Measurements from ENCODE around the gene OR6S1. TPM values are rescaled to one million over a fixed set of nuclear protein-coding genes. Genes with fewer than 3 reads are reported as not detected.
"Not testable (repeated sequence)": the region's sequence is repeated elsewhere in the genome, so short reads cannot be mapped to it uniquely, and the experiment has no call there.

OR6S1 gene
- total and polyA plus RNA-seq, 2 experiments from 2014 or later: not detected

DNA sequence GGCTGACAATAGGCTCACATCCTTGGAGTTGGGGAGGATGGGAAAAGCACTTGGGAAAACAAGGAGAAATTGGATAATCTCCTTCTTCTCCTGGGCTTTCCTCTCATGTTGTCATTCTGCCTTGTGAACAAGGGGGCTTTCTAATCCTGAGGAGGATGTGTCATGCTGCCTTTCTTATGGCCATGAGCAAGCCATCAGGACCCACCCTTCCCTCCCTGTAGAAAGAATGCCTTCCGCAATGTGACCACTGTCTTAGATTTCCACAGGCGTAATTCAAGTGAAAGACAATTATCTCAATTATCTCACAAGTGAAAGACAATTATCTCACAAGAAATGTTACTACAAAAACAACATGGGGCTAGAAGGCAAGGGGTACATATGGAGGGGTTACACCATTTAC lies 3.0 kb upstream of the OR6S1 start:
- no peak overlapping the region for H2AFZ ChIP-seq
- H3K9me3 ChIP-seq (ENCODE audit: low read depth): no peaks in the 10 kb centered on the region
- 83% methylated on average over 2 of the region's 2 CpGs for WGBS (ENCODE audit: low lambda C conversion rate, missing lambda C conversion rate)

GRCh38 chr14:20642755-20643154 lies 1.3 kb upstream of the OR6S1 start:
- H3K79me2 ChIP-seq; H4K20me1 ChIP-seq (ENCODE audit: insufficient read depth, poor library complexity, severe bottlenecking); H3K4me3 ChIP-seq; H3K4me1 ChIP-seq (ENCODE audit: insufficient read depth); DNase-seq (ENCODE audit: low spot score); H3K9me2 ChIP-seq (replicated peaks; ENCODE audit: insufficient read depth); H3K27ac ChIP-seq; H3K36me3 ChIP-seq (replicated peaks; ENCODE audit: insufficient read depth, low read depth); H3K9me3 ChIP-seq (ENCODE audit: low read depth); H2AFZ ChIP-seq; H3K4me2 ChIP-seq; H3K27me3 ChIP-seq: not testable (repeated sequence)
- WGBS (ENCODE audit: low lambda C conversion rate, missing lambda C conversion rate): 8% methylated on average over 3 of the region's 3 CpGs

More for the DNA sequence above, 3.0 kb upstream of the OR6S1 start:
- no peaks in the 10 kb centered on the region for H3K9me2 ChIP-seq (replicated peaks; ENCODE audit: insufficient read depth)
- no peaks in the 10 kb centered on the region for H3K4me1 ChIP-seq (ENCODE audit: insufficient read depth)
- no peaks in the 10 kb centered on the region for H3K36me3 ChIP-seq (replicated peaks; ENCODE audit: insufficient read depth, low read depth)
- H3K27me3 ChIP-seq: peaks cover 8% of the 10 kb centered on the region
- H3K27ac ChIP-seq: no peak overlapping the region
- H4K20me1 ChIP-seq (ENCODE audit: insufficient read depth, poor library complexity, severe bottlenecking): no peaks in the 10 kb centered on the region
- no peak for TF ChIP-seq EZH2 (IDR thresholded peaks at IDR 0.05; ENCODE audit: borderline replicate concordance)
- TF ChIP-seq EZH2phosphoT487 (IDR thresholded peaks at IDR 0.05; ENCODE audit: low read depth, severe bottlenecking, unreplicated experiment): no peak
- no peak for TF ChIP-seq CTCF (IDR thresholded peaks at IDR 0.05; ENCODE audit: poor library complexity)
- H3K4me3 ChIP-seq: no peak overlapping the region
- no peak overlapping the region for H3K4me2 ChIP-seq
- DNase-seq (ENCODE audit: low spot score): no peak
- no peaks in the 10 kb centered on the region for H3K79me2 ChIP-seq

- Histone ChIP-seq H3K79me2 (no peaks in the 10 kb centered on the region), H3K9me2 (replicated peaks; ENCODE audit: insufficient read depth) (no peaks in the 10 kb centered on the region), H3K27me3 (peaks cover 8% of the 10 kb centered on the region), H3K4me3 (no peak overlapping the region), H3K27ac (no peak overlapping the region), H3K4me2 (no peak overlapping the region), H3K4me1 (ENCODE audit: insufficient read depth) (no peaks in the 10 kb centered on the region), H2AFZ (no peak overlapping the region), H4K20me1 (ENCODE audit: insufficient read depth, poor library complexity, severe bottlenecking) (no peaks in the 10 kb centered on the region), H3K36me3 (replicated peaks; ENCODE audit: insufficient read depth, low read depth) (no peaks in the 10 kb centered on the region), H3K9me3 (ENCODE audit: low read depth) (no peaks in the 10 kb centered on the region)
- 91% methylated on average over 7 of the region's 7 CpGs for WGBS (ENCODE audit: low lambda C conversion rate, missing lambda C conversion rate)
- no peak for DNase-seq (ENCODE audit: low spot score)
- TF ChIP-seq CTCF (IDR thresholded peaks at IDR 0.05; ENCODE audit: poor library complexity): no peak
- TF ChIP-seq EZH2 (IDR thresholded peaks at IDR 0.05; ENCODE audit: borderline replicate concordance): no peak
- TF ChIP-seq EZH2phosphoT487 (IDR thresholded peaks at IDR 0.05; ENCODE audit: low read depth, severe bottlenecking, unreplicated experiment): no peak
Measured at GRCh38 chr14:20642182-20642581, 691 bp upstream of the OR6S1 start.

DNA sequence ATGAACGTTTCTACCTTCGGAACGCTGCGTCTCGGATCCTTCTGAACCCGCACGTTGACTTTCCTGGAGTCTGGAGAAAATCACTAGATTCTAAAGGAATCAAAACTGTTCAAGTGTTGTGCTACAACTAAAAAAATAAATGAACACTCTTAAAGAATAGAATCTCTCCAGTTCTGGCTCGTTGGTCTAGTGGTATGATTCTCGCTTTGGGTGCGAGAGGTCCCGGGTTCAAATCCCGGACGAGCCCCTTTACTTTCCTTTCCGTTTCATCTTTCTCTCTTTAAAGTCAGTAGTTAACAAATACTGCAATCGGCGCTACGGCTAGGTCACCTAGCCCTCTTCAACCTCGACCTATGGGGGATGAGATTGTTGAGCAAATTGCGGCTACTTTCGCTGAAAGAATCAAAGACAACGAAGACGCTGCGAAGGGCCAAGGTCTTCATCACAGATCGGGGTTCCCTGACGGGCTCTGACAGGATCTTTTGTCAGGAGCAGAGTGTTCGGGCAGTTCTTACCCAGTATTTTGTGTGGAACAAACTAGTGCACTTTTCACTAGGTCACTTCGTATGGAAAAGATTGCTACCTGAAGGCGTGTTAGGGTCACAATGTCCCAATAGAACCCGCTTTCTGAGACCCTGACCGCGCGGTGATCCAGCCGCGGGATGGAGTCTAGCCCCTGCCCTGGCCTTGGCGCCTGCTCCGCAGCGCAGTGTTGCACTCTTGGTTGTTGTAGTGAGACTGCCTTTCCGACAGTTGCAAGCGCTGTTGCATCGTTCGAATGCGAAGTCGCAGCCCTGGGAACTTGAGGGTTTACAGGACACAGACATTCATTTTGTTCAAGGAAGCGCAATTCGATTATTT lies 8.4 kb downstream of the OR6S1 start:
- TF ChIP-seq EZH2phosphoT487 (IDR thresholded peaks at IDR 0.05; ENCODE audit: low read depth, severe bottlenecking, unreplicated experiment): no peak
- TF ChIP-seq CTCF (IDR thresholded peaks at IDR 0.05; ENCODE audit: poor library complexity): no peak
- no peak for TF ChIP-seq EZH2 (IDR thresholded peaks at IDR 0.05; ENCODE audit: borderline replicate concordance)
- H3K9me2 ChIP-seq (replicated peaks; ENCODE audit: insufficient read depth): no peaks in the 10 kb centered on the region
- DNase-seq (ENCODE audit: low spot score): peak; percentile 84
- no peak overlapping the region for H2AFZ ChIP-seq
- no peaks in the 10 kb centered on the region for H3K9me3 ChIP-seq (ENCODE audit: low read depth)
- no peaks in the 10 kb centered on the region for H3K79me2 ChIP-seq
- peak overlapping the region; percentile 5 for H3K27ac ChIP-seq
- H3K4me1 ChIP-seq (ENCODE audit: insufficient read depth): no peaks in the 10 kb centered on the region
- no peaks in the 10 kb centered on the region for H4K20me1 ChIP-seq (ENCODE audit: insufficient read depth, poor library complexity, severe bottlenecking)
- H3K4me2 ChIP-seq: peak overlapping the region; percentile 92
- H3K36me3 ChIP-seq (replicated peaks; ENCODE audit: insufficient read depth, low read depth): no peaks in the 10 kb centered on the region
- WGBS (ENCODE audit: low lambda C conversion rate, missing lambda C conversion rate): 3% methylated on average over 45 of the region's 45 CpGs
- peak overlapping the region; percentile 25 for H3K4me3 ChIP-seq
- H3K27me3 ChIP-seq: peaks cover 13% of the 10 kb centered on the region

Data from hepatocyte (in vitro differentiated cells).